ENCODE results near the gene XKR7.

The XKR7 gene

DNA sequence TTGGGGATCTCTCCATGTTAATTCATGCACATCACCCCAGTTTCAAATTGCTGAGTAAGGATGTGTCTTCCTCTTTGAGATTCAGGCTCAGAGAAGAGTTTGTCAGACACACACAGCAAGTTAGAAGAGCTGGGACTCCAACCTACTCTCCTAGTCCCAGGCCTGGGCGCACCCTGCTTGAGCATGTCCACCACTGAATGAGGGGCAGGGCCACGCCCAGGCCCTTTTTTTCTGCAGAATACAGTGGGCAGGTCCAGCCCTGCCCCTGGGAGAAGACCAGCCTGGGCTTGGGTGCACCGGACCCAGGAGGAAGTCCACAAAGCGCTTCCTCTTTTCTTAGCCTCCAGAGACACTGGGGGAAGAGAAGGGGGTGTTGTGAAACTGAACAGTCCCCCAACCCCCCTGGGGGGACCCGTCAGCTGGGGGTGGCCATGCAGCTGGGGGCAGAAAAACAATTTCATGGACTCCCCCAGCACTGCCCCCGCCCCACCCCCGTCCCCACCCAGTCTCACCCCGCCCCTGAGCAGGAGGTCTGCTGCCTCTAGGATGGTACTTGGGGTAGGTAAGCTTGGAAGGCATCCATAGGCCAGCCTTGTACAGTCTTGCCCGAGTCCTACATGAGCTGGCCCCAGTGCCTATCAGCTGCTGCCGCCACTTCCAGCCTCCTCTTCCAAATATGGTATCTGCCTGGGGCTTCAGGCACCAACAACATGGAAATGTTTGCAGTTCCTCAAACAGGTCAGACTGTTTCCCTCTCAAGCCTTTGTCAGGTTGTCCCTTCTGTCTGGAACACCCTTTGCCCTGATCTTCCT is 72.4 kb downstream of the XKR7 start:
- DNase-seq (ENCODE audit: low read depth in 2 of 2): no peak

DNA sequence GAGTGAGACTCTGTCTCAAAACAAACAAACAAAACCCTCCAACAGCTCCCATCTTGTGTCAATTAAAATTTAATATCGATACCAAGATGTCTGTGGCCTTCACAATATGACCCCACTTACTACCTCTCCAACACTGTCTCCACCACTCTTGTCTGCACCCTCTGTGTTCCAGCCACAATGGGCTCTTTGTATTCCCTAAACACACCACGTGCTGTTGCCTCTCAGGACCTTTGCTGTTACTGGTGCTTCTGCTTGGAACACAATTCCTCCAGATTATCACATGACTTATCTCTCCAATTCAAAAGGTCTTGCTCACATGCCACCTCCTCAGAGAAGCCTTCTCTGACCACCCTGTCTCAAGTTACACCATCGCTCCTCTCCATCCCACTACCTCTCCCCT is 78.0 kb downstream of the XKR7 start:
- no peak for DNase-seq (ENCODE audit: low read depth in 2 of 2)

- DNase-seq (ENCODE audit: low read depth in 2 of 2): no peak
Measured at GRCh38 chr20:32050324-32050841, 82.4 kb downstream of the XKR7 start.

GRCh38 chr20:32050851-32051556 is 83.1 kb downstream of the XKR7 start:
- no peak for DNase-seq (ENCODE audit: low read depth in 2 of 2)

DNA sequence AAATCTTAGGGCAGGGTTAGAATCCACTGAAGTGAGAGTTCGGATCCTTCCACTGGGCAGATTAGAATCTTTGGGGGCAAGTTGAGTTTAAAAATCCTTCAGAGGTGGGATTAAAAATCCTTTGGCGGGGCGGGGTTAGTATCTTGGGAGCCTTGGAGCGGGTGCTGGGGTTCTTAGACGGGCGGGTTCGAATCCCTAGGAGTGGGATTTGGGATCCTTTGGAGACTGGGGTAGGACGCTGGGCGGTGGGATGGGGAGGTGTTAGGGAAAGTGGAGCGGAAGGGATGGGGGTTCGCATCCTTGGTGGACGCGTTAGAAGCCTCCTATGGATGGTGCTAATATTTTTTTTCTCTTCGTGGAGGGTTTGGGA is 83.8 kb downstream of the XKR7 start:
- no peak for DNase-seq (ENCODE audit: low read depth in 2 of 2)

- no peak for DNase-seq (ENCODE audit: low read depth in 2 of 2)
Measured at GRCh38 chr20:32052090-32052777, 84.3 kb downstream of the XKR7 start, which contains the start of gene HCK. Gene HCK, plus strand, starts transcription at chr20:32052242.

DNA sequence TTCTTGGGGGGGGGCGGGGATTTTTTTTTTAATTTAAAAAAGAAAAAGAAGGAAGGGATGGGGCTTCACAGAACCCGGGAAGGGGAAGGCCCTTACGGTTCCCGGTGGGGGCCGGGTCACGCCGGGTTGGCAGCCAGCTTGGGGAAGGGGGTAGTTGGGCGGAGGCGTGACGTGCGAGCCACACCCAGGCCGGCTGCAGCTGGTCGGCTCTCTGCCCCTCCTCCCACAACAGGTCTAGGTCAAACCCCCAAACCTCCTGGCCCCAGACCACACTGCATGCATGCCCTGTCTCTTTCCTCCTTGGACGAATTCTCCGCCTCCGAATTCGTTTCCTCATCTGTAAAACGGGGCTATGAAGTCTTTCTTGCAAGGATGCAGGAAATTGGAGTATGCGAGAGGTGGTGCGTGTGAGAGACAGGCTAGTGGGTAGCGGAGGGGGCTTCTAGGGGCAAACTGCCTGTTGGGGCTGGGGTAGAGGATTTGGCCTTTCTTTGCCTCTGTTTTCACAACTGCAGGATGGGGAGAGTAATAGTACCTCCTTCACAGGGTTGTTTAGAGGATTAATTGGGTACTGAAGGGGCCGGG is 84.9 kb downstream of the XKR7 start:
- DNase-seq (ENCODE audit: low read depth in 2 of 2): no peak

All from stimulated activated CD8-positive, alpha-beta memory T cell treated with anti-CD3 and anti-CD28 coated beads, Interleukin-2, amount 100 ng/mL, for 1 hour (primary cell).